Measurements from ENCODE around the gene UBE2H. TPM values are rescaled to one million over a fixed set of nuclear protein-coding genes. Genes with fewer than 3 reads are reported as not detected.

UBE2H gene
- total and polyA plus RNA-seq, 10 donors, result 13.5 to 98.0 (median 65.5) TPM

- WGBS, 5 donors, result 78 to 100% (median 89%) methylated on average over 1 to 2 of the region's 2 CpGs
- Histone ChIP-seq H3K4me3 (no peak overlapping the region), H3K9me3 (peaks cover 0 to 15% (median 11%) of the 10 kb centered on the region in 8 donors), H3K4me1 (peaks cover 5 to 23% (median 18%) of the 10 kb centered on the region in 6 donors), H3K27me3 (replicated peaks in 1 of 7) (peaks cover 0 to 6% (median 0%) of the 10 kb centered on the region in 7 donors), H3K36me3 (no peaks in the 10 kb centered on the region), H3K27ac (no peak overlapping the region)
- no peak for DNase-seq
- intact Hi-C loops (cut with DNase I; ENCODE audit: low total_unique reads), result loop anchor here (10.0 kb wide), 2 partner anchors 157 to 457 kb away; no protein-coding TSS in a partner anchor
- no peak for TF ChIP-seq POLR2A (IDR thresholded peaks at IDR 0.05)
- TF ChIP-seq CTCF (IDR thresholded peaks at IDR 0.05 in 8 of 11, conservative IDR thresholded peaks at IDR 0.05 in 3 of 11), result no peak
- TF ChIP-seq POLR2AphosphoS5 (IDR thresholded peaks at IDR 0.05), result no peak
Observed at GRCh38 chr7:129821476-129821875, 131.3 kb downstream of the UBE2H start.

- Histone ChIP-seq H3K36me3 (no peaks in the 10 kb centered on the region), H3K27ac (no peak overlapping the region), H3K9me3 (peaks cover 0 to 21% (median 16%) of the 10 kb centered on the region in 8 donors), H3K4me1 (no peaks in the 10 kb centered on the region), H3K27me3 (replicated peaks in 1 of 7) (no peaks in the 10 kb centered on the region), H3K4me3 (no peak overlapping the region)
- TF ChIP-seq CTCF (IDR thresholded peaks at IDR 0.05 in 8 of 11, conservative IDR thresholded peaks at IDR 0.05 in 3 of 11) (no peak), POLR2A (IDR thresholded peaks at IDR 0.05) (no peak), POLR2AphosphoS5 (IDR thresholded peaks at IDR 0.05) (no peak)
- DNase-seq, result no peak
- intact Hi-C loops (cut with DNase I; ENCODE audit: low total_unique reads), result no loop called here
- WGBS, 5 donors, result 94 to 98% (median 97%) methylated on average over 3 of the region's 3 CpGs
Observed at GRCh38 chr7:129816742-129817141, 136.0 kb downstream of the UBE2H start.

- peak; percentile 21 for DNase-seq
- no peaks in the 10 kb centered on the region for H3K27me3 ChIP-seq (replicated peaks in 1 of 7)
- peaks cover 0 to 4% (median 0%) of the 10 kb centered on the region in 6 donors for H3K4me1 ChIP-seq
- TF ChIP-seq POLR2A (IDR thresholded peaks at IDR 0.05), result no peak
- TF ChIP-seq POLR2AphosphoS5 (IDR thresholded peaks at IDR 0.05), result no peak
- TF ChIP-seq CTCF (IDR thresholded peaks at IDR 0.05 in 8 of 11, conservative IDR thresholded peaks at IDR 0.05 in 3 of 11), result no peak
- no peaks in the 10 kb centered on the region for H3K9me3 ChIP-seq
- WGBS, 5 donors, result 90 to 98% (median 93%) methylated on average over 2 to 3 of the region's 3 CpGs
- intact Hi-C loops (cut with DNase I; ENCODE audit: low total_unique reads), result no loop called here
- no peaks in the 10 kb centered on the region for H3K36me3 ChIP-seq
- no peak overlapping the region for H3K4me3 ChIP-seq
- no peak overlapping the region for H3K27ac ChIP-seq
Observed at GRCh38 chr7:129807863-129808262, 144.9 kb downstream of the UBE2H start.

GRCh38 chr7:129804890-129805719 lies 147.7 kb downstream of the UBE2H start:
- Histone ChIP-seq H3K36me3 (no peaks in the 10 kb centered on the region), H3K4me1 (peaks cover 0 to 4% (median 0%) of the 10 kb centered on the region in 6 donors), H3K27me3 (replicated peaks in 1 of 7) (no peaks in the 10 kb centered on the region), H3K4me3 (no peak overlapping the region), H3K27ac (no peak overlapping the region), H3K9me3 (no peaks in the 10 kb centered on the region)
- WGBS, 5 donors, result 61 to 80% (median 69%) methylated on average over 9 to 11 of the region's 11 CpGs
- TF ChIP-seq POLR2A (IDR thresholded peaks at IDR 0.05), result no peak
- no peak for TF ChIP-seq POLR2AphosphoS5 (IDR thresholded peaks at IDR 0.05)
- no peak for TF ChIP-seq CTCF (IDR thresholded peaks at IDR 0.05 in 8 of 11, conservative IDR thresholded peaks at IDR 0.05 in 3 of 11)
- peak; percentile 66 for DNase-seq
- intact Hi-C loops (cut with DNase I; ENCODE audit: low total_unique reads), result no loop called here

Measured in spleen (tissue), 11 donors.